HepG2 (cell line): ENCODE measurements around the gene UNC13D. TPM values are rescaled to one million over a fixed set of nuclear protein-coding genes. Genes with fewer than 3 reads are reported as not detected.

ENCODE experiments used
- ARNT2 ChIP-seq: sonication (generic); formaldehyde crosslinking; IDR thresholded peaks from 2 replicates; pipeline ENCODE4 v1.8.0; 2022; ENCODE audit warnings: mild to moderate bottlenecking, low read depth, missing genetic modification reagents, moderate library complexity
- ATAD3A ChIP-seq: sonication (generic); formaldehyde crosslinking; IDR thresholded peaks from 2 replicates; pipeline ENCODE4 v1.4.0; 2020; ENCODE audit warnings: missing genetic modification reagents
- ATM ChIP-seq: fragments of 450-650 bp; IDR thresholded peaks from 2 replicates; pipeline ENCODE4 v1.7.1; 2017; ENCODE audit warnings: mild to moderate bottlenecking, borderline replicate concordance
- E2F1 ChIP-seq: sonication (generic); formaldehyde crosslinking; IDR thresholded peaks from 2 replicates; pipeline ENCODE4 v1.5.0; 2020; ENCODE audit warnings: missing genetic modification reagents
- EHMT2 ChIP-seq: fragments of 200-600 bp; sonication (generic); IDR thresholded peaks from 2 replicates; pipeline ENCODE4 v1.7.0; 2017; ENCODE audit warnings: antibody characterized with exemption, low read depth, low read length, borderline replicate concordance
- HINFP ChIP-seq: sonication (generic); formaldehyde crosslinking; IDR thresholded peaks from 2 replicates; pipeline ENCODE4 v1.4.0; 2020; ENCODE audit warnings: low read depth, mild to moderate bottlenecking, missing genetic modification reagents
- KDM5B ChIP-seq: sonication (generic); formaldehyde crosslinking; IDR thresholded peaks from 2 replicates; pipeline ENCODE4 v1.4.0; 2020; ENCODE audit warnings: missing genetic modification reagents, mild to moderate bottlenecking, borderline replicate concordance
- MEF2D ChIP-seq: sonication (generic); formaldehyde crosslinking; IDR thresholded peaks from 2 replicates; pipeline ENCODE4 v1.5.1; 2020; ENCODE audit warnings: mild to moderate bottlenecking, missing genetic modification reagents
- PHF8 ChIP-seq: sonication (generic); formaldehyde crosslinking; IDR thresholded peaks from 2 replicates; pipeline ENCODE4 v1.5.0; 2020; ENCODE audit warnings: missing genetic modification reagents
- STAT5B ChIP-seq: sonication (generic); formaldehyde crosslinking; IDR thresholded peaks from 2 replicates; pipeline ENCODE4 v1.4.0; 2020; ENCODE audit warnings: missing genetic modification reagents
- YY1 ChIP-seq: IDR thresholded peaks from 2 replicates; pipeline ENCODE4 v1.6.1; 2011; ENCODE audit warnings: low read length, low read depth, moderate library complexity, mild to moderate bottlenecking; ENCODE audit not compliant: insufficient read depth, insufficient replicate concordance
- ZNF572 ChIP-seq: sonication (generic); formaldehyde crosslinking; IDR thresholded peaks from 2 replicates; pipeline ENCODE4 v1.5.1; 2020; ENCODE audit warnings: mild to moderate bottlenecking, missing genetic modification reagents
- ZNF768 ChIP-seq: sonication (generic); formaldehyde crosslinking; IDR thresholded peaks from 2 replicates; pipeline ENCODE4 v1.4.0; 2020; ENCODE audit warnings: missing genetic modification reagents
- ZNF775 ChIP-seq: sonication (generic); formaldehyde crosslinking; IDR thresholded peaks from 2 replicates; pipeline ENCODE4 v1.4.0; 2020; ENCODE audit warnings: missing genetic modification reagents, mild to moderate bottlenecking, moderate library complexity, borderline replicate concordance
- polyA plus RNA-seq, 8 experiments: library from polyadenylated mRNA; depleted of rRNA in 3 of 8; stranded (reverse) in 7 of 8; unstranded in 1 of 8; fragments of >200 nt; fragmentation: Illumina TruSeq in 4 of 8; extraction: Trizol in 4 of 8; gene quantifications; 2 replicates each; pipeline versions ENCODE4 v1.2.1 to v1.2.3, GENCODE V29; 2011 to 2016; ENCODE audit warnings: low read depth in 4 of 8, missing spikeins in 1 of 8, mixed read lengths in 1 of 8; ENCODE audit not compliant: insufficient read depth in 1 of 8
- total RNA-seq, 5 experiments: library from RNA; depleted of rRNA; stranded (reverse); fragments of >200 nt; fragmentation: Illumina TruSeq; extraction: Trizol; gene quantifications; 2 replicates each; pipeline ENCODE4 v1.2.3, GENCODE V29; 2016; ENCODE audit warnings: low read depth in 1 of 5
- TF ChIP-seq, protein P1 (sequence below): sonication (generic); formaldehyde crosslinking; IDR thresholded peaks from 2 replicates; pipeline ENCODE4 v1.4.0; 2020; ENCODE audit warnings: missing genetic modification reagents
- TF ChIP-seq, protein P2 (sequence below): sonication (generic); formaldehyde crosslinking; IDR thresholded peaks from 2 replicates; pipeline ENCODE4 v1.5.1; 2020; ENCODE audit warnings: missing genetic modification reagents, mild to moderate bottlenecking, borderline replicate concordance
- TF ChIP-seq, protein P3 (sequence below): fragments of 450-650 bp; IDR thresholded peaks from 2 replicates; pipeline ENCODE4 v1.6.1; 2017

UNC13D gene
- total and polyA plus RNA-seq, 2 of the 13 experiments (the other 11 are each of a cell fraction or from before 2014, with no cell fraction given), result 29.7 to 42.7 TPM

GRCh38 chr17:75845058-75845711, 981 bp upstream of the UNC13D start (continued):
- TF ChIP-seq, protein P1, sequence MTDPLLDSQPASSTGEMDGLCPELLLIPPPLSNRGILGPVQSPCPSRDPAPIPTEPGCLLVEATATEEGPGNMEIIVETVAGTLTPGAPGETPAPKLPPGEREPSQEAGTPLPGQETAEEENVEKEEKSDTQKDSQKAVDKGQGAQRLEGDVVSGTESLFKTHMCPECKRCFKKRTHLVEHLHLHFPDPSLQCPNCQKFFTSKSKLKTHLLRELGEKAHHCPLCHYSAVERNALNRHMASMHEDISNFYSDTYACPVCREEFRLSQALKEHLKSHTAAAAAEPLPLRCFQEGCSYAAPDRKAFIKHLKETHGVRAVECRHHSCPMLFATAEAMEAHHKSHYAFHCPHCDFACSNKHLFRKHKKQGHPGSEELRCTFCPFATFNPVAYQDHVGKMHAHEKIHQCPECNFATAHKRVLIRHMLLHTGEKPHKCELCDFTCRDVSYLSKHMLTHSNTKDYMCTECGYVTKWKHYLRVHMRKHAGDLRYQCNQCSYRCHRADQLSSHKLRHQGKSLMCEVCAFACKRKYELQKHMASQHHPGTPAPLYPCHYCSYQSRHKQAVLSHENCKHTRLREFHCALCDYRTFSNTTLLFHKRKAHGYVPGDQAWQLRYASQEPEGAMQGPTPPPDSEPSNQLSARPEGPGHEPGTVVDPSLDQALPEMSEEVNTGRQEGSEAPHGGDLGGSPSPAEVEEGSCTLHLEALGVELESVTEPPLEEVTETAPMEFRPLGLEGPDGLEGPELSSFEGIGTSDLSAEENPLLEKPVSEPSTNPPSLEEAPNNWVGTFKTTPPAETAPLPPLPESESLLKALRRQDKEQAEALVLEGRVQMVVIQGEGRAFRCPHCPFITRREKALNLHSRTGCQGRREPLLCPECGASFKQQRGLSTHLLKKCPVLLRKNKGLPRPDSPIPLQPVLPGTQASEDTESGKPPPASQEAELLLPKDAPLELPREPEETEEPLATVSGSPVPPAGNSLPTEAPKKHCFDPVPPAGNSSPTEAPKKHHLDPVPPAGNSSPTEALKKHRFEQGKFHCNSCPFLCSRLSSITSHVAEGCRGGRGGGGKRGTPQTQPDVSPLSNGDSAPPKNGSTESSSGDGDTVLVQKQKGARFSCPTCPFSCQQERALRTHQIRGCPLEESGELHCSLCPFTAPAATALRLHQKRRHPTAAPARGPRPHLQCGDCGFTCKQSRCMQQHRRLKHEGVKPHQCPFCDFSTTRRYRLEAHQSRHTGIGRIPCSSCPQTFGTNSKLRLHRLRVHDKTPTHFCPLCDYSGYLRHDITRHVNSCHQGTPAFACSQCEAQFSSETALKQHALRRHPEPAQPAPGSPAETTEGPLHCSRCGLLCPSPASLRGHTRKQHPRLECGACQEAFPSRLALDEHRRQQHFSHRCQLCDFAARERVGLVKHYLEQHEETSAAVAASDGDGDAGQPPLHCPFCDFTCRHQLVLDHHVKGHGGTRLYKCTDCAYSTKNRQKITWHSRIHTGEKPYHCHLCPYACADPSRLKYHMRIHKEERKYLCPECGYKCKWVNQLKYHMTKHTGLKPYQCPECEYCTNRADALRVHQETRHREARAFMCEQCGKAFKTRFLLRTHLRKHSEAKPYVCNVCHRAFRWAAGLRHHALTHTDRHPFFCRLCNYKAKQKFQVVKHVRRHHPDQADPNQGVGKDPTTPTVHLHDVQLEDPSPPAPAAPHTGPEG (CRISPR knock-in tag), result peak; percentile 74; the same call in 1 of the 2 replicates
- TF ChIP-seq EHMT2, result no peak
- TF ChIP-seq, protein P2, sequence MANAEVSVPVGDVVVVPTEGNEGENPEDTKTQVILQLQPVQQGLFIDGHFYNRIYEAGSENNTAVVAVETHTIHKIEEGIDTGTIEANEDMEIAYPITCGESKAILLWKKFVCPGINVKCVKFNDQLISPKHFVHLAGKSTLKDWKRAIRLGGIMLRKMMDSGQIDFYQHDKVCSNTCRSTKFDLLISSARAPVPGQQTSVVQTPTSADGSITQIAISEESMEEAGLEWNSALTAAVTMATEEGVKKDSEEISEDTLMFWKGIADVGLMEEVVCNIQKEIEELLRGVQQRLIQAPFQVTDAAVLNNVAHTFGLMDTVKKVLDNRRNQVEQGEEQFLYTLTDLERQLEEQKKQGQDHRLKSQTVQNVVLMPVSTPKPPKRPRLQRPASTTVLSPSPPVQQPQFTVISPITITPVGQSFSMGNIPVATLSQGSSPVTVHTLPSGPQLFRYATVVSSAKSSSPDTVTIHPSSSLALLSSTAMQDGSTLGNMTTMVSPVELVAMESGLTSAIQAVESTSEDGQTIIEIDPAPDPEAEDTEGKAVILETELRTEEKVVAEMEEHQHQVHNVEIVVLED, result no peak
- peak; percentile 97; the same call in 1 of the 2 replicates for TF ChIP-seq ZNF572 (CRISPR knock-in tag)
- peak; percentile 40 for TF ChIP-seq PHF8
- TF ChIP-seq, protein P3, sequence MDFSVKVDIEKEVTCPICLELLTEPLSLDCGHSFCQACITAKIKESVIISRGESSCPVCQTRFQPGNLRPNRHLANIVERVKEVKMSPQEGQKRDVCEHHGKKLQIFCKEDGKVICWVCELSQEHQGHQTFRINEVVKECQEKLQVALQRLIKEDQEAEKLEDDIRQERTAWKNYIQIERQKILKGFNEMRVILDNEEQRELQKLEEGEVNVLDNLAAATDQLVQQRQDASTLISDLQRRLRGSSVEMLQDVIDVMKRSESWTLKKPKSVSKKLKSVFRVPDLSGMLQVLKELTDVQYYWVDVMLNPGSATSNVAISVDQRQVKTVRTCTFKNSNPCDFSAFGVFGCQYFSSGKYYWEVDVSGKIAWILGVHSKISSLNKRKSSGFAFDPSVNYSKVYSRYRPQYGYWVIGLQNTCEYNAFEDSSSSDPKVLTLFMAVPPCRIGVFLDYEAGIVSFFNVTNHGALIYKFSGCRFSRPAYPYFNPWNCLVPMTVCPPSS, result no peak
- no peak; the same call in 1 of the 2 replicates for TF ChIP-seq KDM5B (CRISPR knock-in tag)
- TF ChIP-seq ARNT2 (CRISPR knock-in tag), result no peak
- TF ChIP-seq ATAD3A, result no peak
- no peak for TF ChIP-seq ATM
- TF ChIP-seq MEF2D (CRISPR knock-in tag), result peak; percentile 87
- peak; percentile 45; the same call in 1 of the 2 replicates for TF ChIP-seq ZNF768 (CRISPR knock-in tag)
- peak; percentile 42 for TF ChIP-seq YY1
- no peak; the same call in 1 of the 2 replicates for TF ChIP-seq HINFP (CRISPR knock-in tag)
- TF ChIP-seq E2F1 (CRISPR knock-in tag), result no peak
- TF ChIP-seq ZNF775 (CRISPR knock-in tag), result no peak
- TF ChIP-seq STAT5B (CRISPR knock-in tag), result no peak
